Activated CD4-positive, alpha-beta T cell treated with anti-CD3 and anti-CD28 coated beads, Interleukin-2, amount 50 U/mL, for 24 hours (primary cell): ENCODE measurements around the gene CD93.
A peak's percentile ranks its signal among the peaks of the same experiment; 100 is the strongest.

ENCODE experiments used
- DNase-seq, 2 donors: peaks; one replicate each; pipeline ENCODE4 v3.0.0-alpha.2; 2020; ENCODE audit warnings: low read depth in 1 of 2, low spot score in 1 of 2

CD93 gene, protein sequence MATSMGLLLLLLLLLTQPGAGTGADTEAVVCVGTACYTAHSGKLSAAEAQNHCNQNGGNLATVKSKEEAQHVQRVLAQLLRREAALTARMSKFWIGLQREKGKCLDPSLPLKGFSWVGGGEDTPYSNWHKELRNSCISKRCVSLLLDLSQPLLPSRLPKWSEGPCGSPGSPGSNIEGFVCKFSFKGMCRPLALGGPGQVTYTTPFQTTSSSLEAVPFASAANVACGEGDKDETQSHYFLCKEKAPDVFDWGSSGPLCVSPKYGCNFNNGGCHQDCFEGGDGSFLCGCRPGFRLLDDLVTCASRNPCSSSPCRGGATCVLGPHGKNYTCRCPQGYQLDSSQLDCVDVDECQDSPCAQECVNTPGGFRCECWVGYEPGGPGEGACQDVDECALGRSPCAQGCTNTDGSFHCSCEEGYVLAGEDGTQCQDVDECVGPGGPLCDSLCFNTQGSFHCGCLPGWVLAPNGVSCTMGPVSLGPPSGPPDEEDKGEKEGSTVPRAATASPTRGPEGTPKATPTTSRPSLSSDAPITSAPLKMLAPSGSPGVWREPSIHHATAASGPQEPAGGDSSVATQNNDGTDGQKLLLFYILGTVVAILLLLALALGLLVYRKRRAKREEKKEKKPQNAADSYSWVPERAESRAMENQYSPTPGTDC

GRCh38 chr20:23086056-23086566, at the start of gene CD93:
Gene CD93, minus strand, starts transcription at chr20:23086324. Its CDS starts 132 bp downstream, at chr20:23086192.
- DNase-seq, result peak in 1 of 2 donors; percentile 3

- no peak for DNase-seq
Measured at GRCh38 chr20:23133560-23133998, 47.5 kb upstream of the CD93 start.

DNA sequence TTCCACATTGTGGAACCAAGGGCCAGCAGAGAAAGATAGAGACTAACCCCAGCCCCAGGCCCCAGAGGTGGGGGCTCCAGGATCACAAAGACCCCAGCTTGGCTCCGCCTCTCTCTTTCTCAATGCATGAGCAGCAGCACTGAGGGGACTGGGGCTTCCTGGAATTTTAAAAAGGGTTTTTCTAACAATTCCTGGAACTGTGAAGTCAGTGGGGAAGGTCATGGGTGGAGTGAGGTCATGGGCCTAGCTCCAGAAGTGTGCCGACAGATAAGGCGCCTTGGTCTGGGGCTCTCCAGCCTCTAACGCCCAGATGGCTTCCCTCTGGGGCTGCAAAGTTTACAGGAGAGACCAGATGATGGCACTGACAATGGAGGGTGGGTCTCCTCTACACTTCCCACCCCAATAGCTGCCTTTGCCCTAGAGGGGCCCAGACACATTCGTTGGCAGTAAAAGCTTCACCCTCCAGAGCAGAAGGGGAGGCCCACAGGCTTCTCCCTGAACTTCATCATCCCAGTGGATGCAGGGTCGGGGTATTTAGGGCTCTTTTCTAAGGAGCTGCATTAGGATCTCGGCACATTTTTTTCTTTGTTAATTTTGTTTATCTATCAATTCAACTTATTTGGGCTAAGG, 46.9 kb upstream of the CD93 start:
- DNase-seq, result no peak

DNA sequence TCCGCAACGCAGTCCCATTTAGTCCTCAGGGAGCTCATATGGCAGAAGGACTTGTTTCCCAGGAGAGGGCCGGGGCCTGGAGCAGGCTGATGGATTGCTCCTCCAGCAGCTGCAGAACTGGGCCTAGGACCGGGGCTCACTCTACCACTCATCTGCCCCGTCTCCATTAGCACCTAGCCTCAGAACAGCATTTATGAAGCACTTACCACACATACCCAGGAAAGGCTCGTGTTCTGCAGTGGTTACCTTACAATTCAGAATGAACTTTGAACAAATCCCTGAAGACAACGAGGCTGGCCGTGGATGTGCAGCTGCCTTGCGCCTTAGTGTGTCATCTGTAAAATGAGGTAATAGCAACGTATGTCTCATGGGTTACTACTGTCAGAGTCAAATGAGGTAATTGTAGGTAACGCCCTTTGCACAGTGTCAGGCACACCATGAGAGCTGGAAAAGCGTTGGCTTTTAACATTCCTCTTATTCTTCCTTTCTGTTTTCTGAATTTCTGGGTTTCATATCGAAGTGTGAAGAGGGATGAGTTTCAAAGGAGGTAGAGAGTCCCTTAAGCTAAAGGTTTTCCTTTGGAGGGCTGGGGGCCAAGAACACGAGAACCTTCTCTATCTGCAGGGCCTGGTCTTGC, 46.3 kb upstream of the CD93 start:
- DNase-seq, result no peak

GRCh38 chr20:23131766-23132165, 45.6 kb upstream of the CD93 start:
- no peak for DNase-seq

DNA sequence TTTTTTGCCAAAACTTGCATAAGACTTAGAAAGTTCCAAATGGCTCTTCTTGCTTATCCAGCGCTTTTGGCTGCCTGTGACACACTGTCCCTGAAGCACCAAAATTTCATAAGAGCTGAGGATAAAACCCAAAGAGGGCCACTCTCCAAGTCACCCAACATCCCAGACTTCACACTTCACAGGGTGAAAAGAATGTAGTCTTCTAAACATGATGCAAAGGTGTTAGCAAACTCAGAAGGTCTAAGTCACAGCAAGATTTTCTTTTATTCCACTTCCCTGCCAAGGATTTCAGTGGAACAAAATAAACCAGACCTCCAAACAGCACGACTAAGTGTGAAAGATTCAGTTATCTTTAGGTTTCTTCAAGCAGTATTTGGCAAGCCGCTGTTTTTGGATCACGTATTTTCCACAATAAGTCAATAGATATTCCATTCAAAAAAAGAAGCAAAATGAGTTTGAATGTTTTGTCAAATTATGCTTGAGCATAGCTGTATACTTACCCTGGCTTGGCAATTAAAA, 44.6 kb upstream of the CD93 start:
- no peak for DNase-seq

GRCh38 chr20:23129891-23130621, 43.9 kb upstream of the CD93 start:
- DNase-seq, result no peak

GRCh38 chr20:23129266-23129665, 43.1 kb upstream of the CD93 start:
- DNase-seq, result no peak

DNA sequence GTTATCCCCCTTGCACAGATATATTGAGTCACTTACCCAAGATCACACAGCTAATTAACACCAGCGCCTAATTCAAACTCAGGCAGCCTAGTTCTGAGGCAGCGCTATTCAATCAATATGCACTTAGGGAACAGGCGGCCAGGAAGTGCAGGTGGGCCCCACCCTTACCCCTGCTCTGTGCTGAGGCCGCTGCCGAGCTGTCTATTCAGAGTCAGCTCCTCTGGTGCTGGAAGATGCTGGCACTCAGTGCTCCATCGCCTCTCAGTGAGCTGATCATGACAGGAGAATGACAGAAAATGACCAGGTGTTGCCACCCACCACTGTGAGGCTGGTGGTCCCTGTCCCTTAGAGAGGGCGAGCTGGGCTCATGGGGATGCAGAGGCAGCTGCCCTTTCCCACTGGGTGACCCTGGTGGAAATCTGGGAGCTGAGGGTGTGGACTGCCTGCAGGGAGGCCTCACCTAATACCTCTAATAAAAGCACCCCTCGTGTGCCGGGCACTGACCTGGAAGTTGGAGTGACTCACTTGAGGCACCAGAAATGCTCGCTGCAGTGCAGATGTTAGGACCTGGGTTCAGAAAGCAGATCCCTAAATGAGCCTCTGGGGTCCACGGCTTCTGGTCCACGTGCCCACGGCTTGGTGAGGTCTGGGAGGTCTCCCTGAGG, 42.5 kb upstream of the CD93 start:
- DNase-seq, result no peak

GRCh38 chr20:23127506-23128279, 41.6 kb upstream of the CD93 start:
- no peak for DNase-seq

DNA sequence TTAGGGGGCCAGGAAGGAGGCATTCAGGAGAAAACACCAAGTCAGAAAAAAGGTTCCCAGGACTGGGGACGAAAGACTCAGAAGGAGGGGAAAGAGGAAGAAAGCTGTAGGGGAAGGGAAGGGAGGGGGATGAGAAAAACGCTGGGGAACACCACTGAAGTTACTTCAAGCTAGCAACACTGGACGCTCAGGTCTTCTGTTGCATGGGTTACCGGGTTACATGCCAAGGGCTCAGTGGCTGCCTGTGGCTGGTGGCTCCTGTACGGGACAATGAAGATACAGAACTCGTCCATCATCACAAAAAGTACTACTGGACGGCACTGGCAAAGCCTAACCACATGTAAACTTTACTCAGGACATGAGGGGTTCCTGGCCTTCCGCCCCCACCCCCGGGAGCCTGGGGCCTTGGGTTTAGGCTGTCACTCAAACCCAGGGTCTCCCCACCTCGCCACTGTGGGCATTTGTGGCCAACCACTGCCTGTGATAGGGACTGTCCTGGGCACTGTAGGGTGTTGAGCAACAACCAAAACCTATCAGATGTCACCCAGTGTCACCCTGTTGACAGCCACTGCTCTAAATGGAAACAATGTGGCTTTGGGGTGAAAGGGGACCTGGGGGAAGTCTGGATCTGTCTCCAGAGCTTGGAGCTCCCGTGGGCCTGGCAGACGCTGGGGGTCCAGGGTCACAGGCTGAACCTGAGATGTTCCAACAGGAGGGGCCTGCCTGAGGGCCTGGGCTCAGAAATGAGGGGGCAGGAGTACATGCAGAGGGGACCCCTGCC, 40.3 kb upstream of the CD93 start:
- no peak for DNase-seq

GRCh38 chr20:23125625-23126191, 39.6 kb upstream of the CD93 start:
- no peak for DNase-seq

DNA sequence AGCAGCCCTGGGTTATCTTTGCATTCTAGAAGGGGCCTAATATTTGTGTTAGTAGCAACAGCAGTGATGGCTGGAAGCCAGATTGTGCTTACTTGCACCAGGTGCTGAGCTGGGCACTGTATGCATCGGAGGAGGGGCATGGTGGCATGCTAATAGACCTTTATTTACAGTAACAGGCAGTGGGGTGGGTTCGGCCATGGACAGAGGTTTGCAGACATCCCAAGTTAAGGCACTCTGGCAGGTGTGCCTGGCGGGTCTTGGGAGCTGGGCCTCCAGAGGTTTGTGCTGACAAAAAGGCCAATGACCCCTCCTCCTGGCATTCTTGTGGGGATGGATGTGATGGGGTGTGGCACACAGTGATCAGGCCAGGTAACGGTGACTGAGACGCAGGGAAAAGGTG, 39.0 kb upstream of the CD93 start:
- DNase-seq, result no peak

GRCh38 chr20:23123886-23124285, 37.8 kb upstream of the CD93 start:
- DNase-seq, result no peak

GRCh38 chr20:23122796-23123655, 36.9 kb upstream of the CD93 start:
- no peak for DNase-seq

- no peak for DNase-seq
Measured at GRCh38 chr20:23122321-23122720, 36.2 kb upstream of the CD93 start.

DNA sequence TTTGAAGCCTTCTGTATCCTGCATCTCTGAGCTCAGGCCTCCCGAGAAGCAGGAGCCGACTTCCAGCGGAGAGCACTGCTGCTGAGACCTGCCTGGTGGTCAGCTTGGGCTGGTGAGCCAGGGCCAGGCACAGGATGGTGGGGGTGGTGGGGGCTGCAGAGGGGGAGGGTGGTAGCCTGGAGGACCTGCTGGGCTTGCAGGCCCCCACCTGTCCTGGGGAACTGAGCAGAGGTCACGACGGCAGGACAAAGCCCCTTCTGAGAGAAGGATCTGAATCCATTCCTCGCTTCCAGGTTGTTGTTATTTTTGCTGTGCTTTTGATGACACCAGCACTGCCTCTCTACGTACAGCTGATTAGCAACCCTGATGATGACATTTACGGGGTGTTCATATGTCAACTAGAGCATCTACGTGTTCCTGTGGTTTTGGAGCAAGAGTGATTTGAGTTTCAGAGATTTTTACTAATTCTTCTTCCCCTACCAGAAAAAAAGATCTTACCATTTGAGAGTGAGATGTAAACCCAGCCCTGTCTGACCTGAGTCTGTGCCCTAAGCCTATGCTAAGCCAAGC, 35.7 kb upstream of the CD93 start:
- DNase-seq, result no peak
